Measurements from ENCODE around the gene ACAD10. TPM values are rescaled to one million over a fixed set of nuclear protein-coding genes. Genes with fewer than 3 reads are reported as not detected.

The ACAD10 gene
- total RNA-seq, 4 donors from 2014 or later, result 13.9 to 20.4 (median 16.6) TPM

GRCh38 chr12:111741235-111741812, 55.5 kb downstream of the ACAD10 start:
- no peak for DNase-seq
- TF ChIP-seq CTCF (IDR thresholded peaks at IDR 0.05) (no peak), POLR2A (IDR thresholded peaks at IDR 0.05) (no peak)
- intact Hi-C loops (cut with DNase I), result no loop called here
- Histone ChIP-seq H3K36me3 (peaks cover 5 to 74% (median 15%) of the 10 kb centered on the region in 3 donors), H3K27ac (peak overlapping the region in 3 of 4 donors; percentile 16 to 29 (median 22)), H3K27me3 (no peaks in the 10 kb centered on the region), H3K4me3 (no peak overlapping the region), H3K9me3 (no peaks in the 10 kb centered on the region), H3K4me1 (peaks cover 0 to 7% (median 0%) of the 10 kb centered on the region in 3 donors)
- 29 to 36% methylated on average over 4 of the region's 4 CpGs for WGBS, 2 donors

- Histone ChIP-seq H3K27me3 (no peaks in the 10 kb centered on the region), H3K36me3 (peaks cover 9 to 82% (median 21%) of the 10 kb centered on the region in 3 donors), H3K9me3 (no peaks in the 10 kb centered on the region), H3K27ac (no peak overlapping the region), H3K4me3 (no peak overlapping the region), H3K4me1 (peaks cover 0 to 7% (median 0%) of the 10 kb centered on the region in 3 donors)
- DNase-seq, result no peak
- intact Hi-C loops (cut with DNase I), result no loop called here
- 90 to 92% methylated on average over 4 of the region's 4 CpGs for WGBS, 2 donors
- TF ChIP-seq POLR2A (IDR thresholded peaks at IDR 0.05) (no peak), CTCF (IDR thresholded peaks at IDR 0.05) (no peak)
Measured at GRCh38 chr12:111745211-111745610, 59.4 kb downstream of the ACAD10 start.

GRCh38 chr12:111747333-111747732, 61.5 kb downstream of the ACAD10 start:
- no peak overlapping the region for H3K27ac ChIP-seq
- no peaks in the 10 kb centered on the region for H3K4me1 ChIP-seq
- no peaks in the 10 kb centered on the region for H3K27me3 ChIP-seq
- H3K9me3 ChIP-seq, result no peaks in the 10 kb centered on the region
- intact Hi-C loops (cut with DNase I), result no loop called here
- DNase-seq, result no peak
- TF ChIP-seq CTCF (IDR thresholded peaks at IDR 0.05), result no peak
- no peak for TF ChIP-seq POLR2A (IDR thresholded peaks at IDR 0.05)
- no peak overlapping the region for H3K4me3 ChIP-seq
- H3K36me3 ChIP-seq, result peaks cover 9 to 91% (median 27%) of the 10 kb centered on the region in 3 donors
- 89% methylated on average over 6 of the region's 9 CpGs; no CpG with 5 or more reads in 1 of the 2 donors for WGBS, 2 donors

- intact Hi-C loops (cut with DNase I), result no loop called here
- WGBS, 2 donors, result 55 to 69% methylated on average over 6 to 7 of the region's 8 CpGs
- no peak for DNase-seq
- H3K4me1 ChIP-seq, result peaks cover 0 to 3% (median 0%) of the 10 kb centered on the region in 3 donors
- H3K27me3 ChIP-seq, result no peaks in the 10 kb centered on the region
- H3K9me3 ChIP-seq, result no peaks in the 10 kb centered on the region
- peaks cover 9 to 86% (median 27%) of the 10 kb centered on the region in 3 donors for H3K36me3 ChIP-seq
- no peak overlapping the region for H3K4me3 ChIP-seq
- no peak for TF ChIP-seq POLR2A (IDR thresholded peaks at IDR 0.05)
- no peak for TF ChIP-seq CTCF (IDR thresholded peaks at IDR 0.05)
- H3K27ac ChIP-seq, result no peak overlapping the region
Measured at GRCh38 chr12:111748151-111748672, 62.4 kb downstream of the ACAD10 start.

GRCh38 chr12:111748867-111749266, 63.0 kb downstream of the ACAD10 start:
- Histone ChIP-seq H3K36me3 (peaks cover 9 to 84% (median 27%) of the 10 kb centered on the region in 3 donors), H3K27ac (no peak overlapping the region), H3K4me3 (no peak overlapping the region), H3K9me3 (no peaks in the 10 kb centered on the region), H3K4me1 (peaks cover 0 to 8% (median 0%) of the 10 kb centered on the region in 3 donors), H3K27me3 (no peaks in the 10 kb centered on the region)
- 85 to 87% methylated on average over 7 of the region's 7 CpGs for WGBS, 2 donors
- TF ChIP-seq CTCF (IDR thresholded peaks at IDR 0.05) (no peak), POLR2A (IDR thresholded peaks at IDR 0.05) (no peak)
- DNase-seq, result no peak
- intact Hi-C loops (cut with DNase I), result no loop called here

Measured in esophagus squamous epithelium (tissue), 5 donors.